ENCODE data around the gene ZNF362. TPM values are rescaled to one million over a fixed set of nuclear protein-coding genes. Genes with fewer than 3 reads are reported as not detected.

Gene ZNF362
- polyA plus RNA-seq, 1 experiment, result 9.0 TPM

DNA sequence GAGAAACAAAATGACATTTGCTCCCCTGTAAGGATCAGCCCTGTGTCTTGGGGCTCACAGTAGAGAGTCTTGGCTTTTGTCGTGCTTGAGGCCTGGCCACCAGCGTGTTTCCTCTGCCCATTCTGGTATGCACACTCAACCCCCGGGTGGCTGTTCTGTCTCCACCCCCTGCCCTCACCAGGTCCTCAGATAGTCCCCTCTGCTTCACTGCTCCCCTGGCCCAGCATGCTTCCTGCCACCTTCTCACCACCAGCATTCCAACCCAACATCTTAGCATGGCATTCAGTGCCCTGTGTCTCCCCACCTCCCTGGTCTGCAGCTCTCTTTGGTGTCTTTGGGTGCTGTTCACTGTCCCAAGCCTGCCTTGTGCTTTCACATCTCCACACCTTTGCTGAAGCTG is 16.2 kb downstream of the ZNF362 start:
- no peak overlapping the region for H3K27ac ChIP-seq (ENCODE audit: low read depth, low read length)
- POLR2A ChIA-PET, result no interaction called here
- H3K27me3 ChIP-seq (ENCODE audit: control insufficient read depth, insufficient read depth, low read length), result no peaks in the 10 kb centered on the region
- DNase-seq (ENCODE audit: low read depth, low spot score), result no peak
- TF ChIP-seq, protein P1, sequence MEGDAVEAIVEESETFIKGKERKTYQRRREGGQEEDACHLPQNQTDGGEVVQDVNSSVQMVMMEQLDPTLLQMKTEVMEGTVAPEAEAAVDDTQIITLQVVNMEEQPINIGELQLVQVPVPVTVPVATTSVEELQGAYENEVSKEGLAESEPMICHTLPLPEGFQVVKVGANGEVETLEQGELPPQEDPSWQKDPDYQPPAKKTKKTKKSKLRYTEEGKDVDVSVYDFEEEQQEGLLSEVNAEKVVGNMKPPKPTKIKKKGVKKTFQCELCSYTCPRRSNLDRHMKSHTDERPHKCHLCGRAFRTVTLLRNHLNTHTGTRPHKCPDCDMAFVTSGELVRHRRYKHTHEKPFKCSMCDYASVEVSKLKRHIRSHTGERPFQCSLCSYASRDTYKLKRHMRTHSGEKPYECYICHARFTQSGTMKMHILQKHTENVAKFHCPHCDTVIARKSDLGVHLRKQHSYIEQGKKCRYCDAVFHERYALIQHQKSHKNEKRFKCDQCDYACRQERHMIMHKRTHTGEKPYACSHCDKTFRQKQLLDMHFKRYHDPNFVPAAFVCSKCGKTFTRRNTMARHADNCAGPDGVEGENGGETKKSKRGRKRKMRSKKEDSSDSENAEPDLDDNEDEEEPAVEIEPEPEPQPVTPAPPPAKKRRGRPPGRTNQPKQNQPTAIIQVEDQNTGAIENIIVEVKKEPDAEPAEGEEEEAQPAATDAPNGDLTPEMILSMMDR (IDR thresholded peaks at IDR 0.05; ENCODE audit: low read depth, low read length), result no peak
- CTCF ChIA-PET, result interaction anchor here (1.0 to 1.2 kb wide), 2 partner anchors 23 to 91 kb away, joined by 3 to 5 read pairs; no protein-coding TSS in a partner anchor
- no peak overlapping the region for H3K4me3 ChIP-seq (ENCODE audit: low read depth, low read length)
- H3K9me3 ChIP-seq (ENCODE audit: control insufficient read depth, insufficient read depth, low read length), result no peaks in the 10 kb centered on the region; the same call in 1 of the 2 replicates

DNA sequence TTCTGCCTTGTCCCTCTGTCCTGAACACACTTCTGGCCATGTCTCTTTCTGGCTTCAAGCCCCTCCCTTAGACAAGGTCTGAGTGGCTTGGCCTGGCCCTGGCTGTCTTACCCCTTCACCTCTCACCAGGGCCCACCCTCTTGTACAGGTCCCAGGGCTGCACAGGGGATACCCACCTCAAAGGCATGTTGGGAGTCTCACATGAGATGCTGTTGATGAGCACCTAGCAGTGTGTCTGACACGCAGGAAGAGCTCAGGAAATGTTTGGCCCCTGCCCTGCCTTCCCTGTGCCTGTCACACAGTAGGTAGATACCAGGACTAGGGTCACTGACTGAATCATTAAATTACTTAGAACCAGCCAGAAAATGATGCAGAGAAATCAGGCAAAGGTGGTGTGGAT is 16.6 kb downstream of the ZNF362 start:
- no peaks in the 10 kb centered on the region for H3K27me3 ChIP-seq (ENCODE audit: control insufficient read depth, insufficient read depth, low read length)
- TF ChIP-seq, protein P1 (IDR thresholded peaks at IDR 0.05; ENCODE audit: low read depth, low read length), result no peak
- no peak overlapping the region for H3K4me3 ChIP-seq (ENCODE audit: low read depth, low read length)
- CTCF ChIA-PET, result interaction anchor here (1.2 to 2.4 kb wide), 2 partner anchors 23 kb away, joined by 5 to 21 read pairs; no protein-coding TSS in a partner anchor
- DNase-seq (ENCODE audit: low read depth, low spot score), result no peak
- H3K27ac ChIP-seq (ENCODE audit: low read depth, low read length), result no peak overlapping the region
- POLR2A ChIA-PET, result no interaction called here
- H3K9me3 ChIP-seq (ENCODE audit: control insufficient read depth, insufficient read depth, low read length), result no peaks in the 10 kb centered on the region; the same call in 1 of the 2 replicates

DNA sequence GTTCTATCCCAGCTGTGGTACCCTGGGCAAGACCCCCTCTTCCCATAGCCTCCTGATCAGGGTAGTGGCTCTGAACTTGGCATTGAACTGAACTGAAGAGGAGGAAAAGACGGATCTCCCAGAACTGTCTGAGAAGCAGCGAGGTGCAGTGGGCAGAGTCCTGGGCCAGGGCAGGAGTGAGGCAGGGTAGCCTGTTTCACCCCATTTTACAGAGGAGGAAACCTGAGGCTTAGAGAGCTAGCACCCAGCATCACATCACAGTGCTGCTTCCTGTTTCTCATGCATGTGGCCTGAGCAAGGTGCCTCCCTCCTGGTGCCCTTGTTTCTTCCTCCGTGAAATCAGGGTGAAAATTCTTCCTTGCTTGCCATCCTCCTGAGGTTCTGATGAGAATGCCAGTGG is 17.1 kb downstream of the ZNF362 start:
- no peak for DNase-seq (ENCODE audit: low read depth, low spot score)
- Histone ChIP-seq H3K27me3 (ENCODE audit: control insufficient read depth, insufficient read depth, low read length) (no peaks in the 10 kb centered on the region), H3K9me3 (ENCODE audit: control insufficient read depth, insufficient read depth, low read length) (no peaks in the 10 kb centered on the region; the same call in 1 of the 2 replicates), H3K27ac (ENCODE audit: low read depth, low read length) (no peak overlapping the region), H3K4me3 (ENCODE audit: low read depth, low read length) (no peak overlapping the region)
- CTCF ChIA-PET, result interaction anchor here (2.4 kb wide), 1 partner anchor 22 kb away, joined by 21 read pairs; no protein-coding TSS in a partner anchor
- POLR2A ChIA-PET, result interaction anchor here (0.6 kb wide), 2 partner anchors 77 to 81 kb away, joined by 3 to 4 read pairs; no protein-coding TSS in a partner anchor
- TF ChIP-seq, protein P1 (IDR thresholded peaks at IDR 0.05; ENCODE audit: low read depth, low read length), result no peak

DNA sequence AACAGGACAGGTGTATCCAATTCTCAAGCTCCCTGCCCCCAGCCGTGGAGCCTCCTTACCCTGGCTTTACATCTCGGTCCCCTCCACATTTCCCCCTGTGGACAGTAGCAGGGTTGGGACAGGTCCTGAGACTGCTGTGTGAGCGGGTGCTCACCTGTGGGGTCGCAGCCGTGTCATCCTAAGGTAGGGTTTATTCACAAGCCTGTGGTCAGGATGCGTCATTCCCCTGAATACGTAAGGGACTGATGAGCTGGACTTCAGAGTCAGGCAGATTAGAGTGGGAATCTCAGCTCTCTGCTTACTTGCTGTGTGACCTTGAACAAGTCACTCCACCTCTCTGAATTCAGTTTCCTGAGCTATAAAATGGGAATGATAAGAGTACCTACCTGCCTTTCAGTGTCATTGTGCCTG is 17.7 kb downstream of the ZNF362 start:
- Histone ChIP-seq H3K27me3 (ENCODE audit: control insufficient read depth, insufficient read depth, low read length) (no peaks in the 10 kb centered on the region), H3K9me3 (ENCODE audit: control insufficient read depth, insufficient read depth, low read length) (no peaks in the 10 kb centered on the region; the same call in 1 of the 2 replicates), H3K27ac (ENCODE audit: low read depth, low read length) (no peak overlapping the region), H3K4me3 (ENCODE audit: low read depth, low read length) (no peak overlapping the region)
- TF ChIP-seq, protein P1 (IDR thresholded peaks at IDR 0.05; ENCODE audit: low read depth, low read length), result no peak
- no peak for DNase-seq (ENCODE audit: low read depth, low spot score)
- CTCF ChIA-PET, result interaction anchor here (2.4 kb wide), 1 partner anchor 22 kb away, joined by 21 read pairs; no protein-coding TSS in a partner anchor
- POLR2A ChIA-PET, result interaction anchor here (0.6 kb wide), 2 partner anchors 77 to 81 kb away, joined by 3 to 4 read pairs; no protein-coding TSS in a partner anchor

DNA sequence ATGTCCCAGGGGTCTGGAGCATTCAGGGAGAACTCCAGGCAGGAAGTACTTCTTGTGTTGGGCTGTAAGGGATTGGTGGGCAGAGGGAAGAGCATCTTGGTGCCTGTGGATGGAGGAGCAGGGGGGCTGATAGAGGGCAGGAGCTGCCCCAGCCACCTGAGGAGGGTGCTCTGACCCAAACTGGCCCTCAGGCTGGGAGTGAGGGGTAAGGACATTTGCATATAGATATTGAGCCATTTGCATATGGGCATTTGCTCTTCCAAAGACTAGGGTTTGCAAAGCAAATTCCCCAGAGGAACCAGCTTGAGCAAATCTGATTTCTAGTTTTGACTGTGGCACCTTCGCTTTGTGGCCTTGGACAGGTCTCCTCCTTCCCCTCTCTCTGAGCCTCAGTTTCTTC is 18.2 kb downstream of the ZNF362 start:
- H3K9me3 ChIP-seq (ENCODE audit: control insufficient read depth, insufficient read depth, low read length), result no peaks in the 10 kb centered on the region; the same call in 1 of the 2 replicates
- H3K27ac ChIP-seq (ENCODE audit: low read depth, low read length), result no peak overlapping the region
- no peaks in the 10 kb centered on the region for H3K27me3 ChIP-seq (ENCODE audit: control insufficient read depth, insufficient read depth, low read length)
- H3K4me3 ChIP-seq (ENCODE audit: low read depth, low read length), result no peak overlapping the region
- ChIA-PET CTCF (interaction anchor here (0.6 to 2.4 kb wide), 2 partner anchors 21 to 147 kb away, joined by 3 to 21 read pairs; no protein-coding TSS in a partner anchor), POLR2A (no interaction called here)
- TF ChIP-seq, protein P1 (IDR thresholded peaks at IDR 0.05; ENCODE audit: low read depth, low read length), result no peak
- DNase-seq (ENCODE audit: low read depth, low spot score), result no peak
